GM19467 (cell line): ENCODE measurements around the gene TANC1.
A peak's percentile ranks its signal among the peaks of the same experiment; 100 is the strongest.

Experiments
- ATAC-seq: cut with Tn5 transposase; IDR thresholded peaks from one replicate; pipeline ENCODE4 v1.9.1; 2021; ENCODE audit warnings: mild to moderate bottlenecking, moderate library complexity; ENCODE audit not compliant: unreplicated experiment

Gene TANC1

DNA sequence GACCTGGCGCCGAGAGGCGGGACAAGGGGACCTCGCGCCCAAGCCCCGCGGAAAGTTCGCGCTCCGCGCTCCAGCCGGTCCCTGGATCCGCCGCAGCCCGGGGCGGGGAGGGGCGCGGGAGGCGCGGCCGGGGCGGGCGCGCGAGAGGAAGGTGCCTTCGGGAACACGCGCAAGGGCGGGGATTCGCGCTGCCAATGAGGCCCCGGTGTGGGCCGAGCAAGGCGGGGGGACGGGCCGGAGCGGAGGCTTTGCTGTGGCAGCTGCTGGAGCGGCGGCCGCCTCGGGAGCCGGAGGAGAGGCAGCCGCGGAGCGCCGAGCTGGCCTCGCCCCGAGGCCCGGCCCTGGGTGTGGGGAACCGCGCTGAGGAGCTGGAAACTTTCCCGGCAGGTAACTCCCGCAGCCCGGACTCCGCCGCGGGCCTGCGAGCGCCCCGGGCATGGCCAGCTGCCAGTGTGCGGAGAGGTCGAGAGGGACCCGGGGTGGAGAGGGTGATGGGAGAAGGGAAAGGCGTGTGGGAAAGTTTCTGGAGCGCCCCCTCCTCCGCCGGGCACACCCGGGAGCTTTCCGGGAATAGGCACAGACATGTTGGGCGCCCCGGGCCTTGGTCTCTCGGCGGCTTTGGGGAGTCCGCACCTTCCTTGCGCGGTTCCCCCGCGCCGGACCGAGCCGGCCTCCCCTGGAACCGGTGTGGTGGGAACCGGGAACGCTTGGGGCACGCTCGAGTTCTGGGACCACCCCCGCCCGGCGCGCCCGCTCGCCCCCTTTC lies at the start of gene TANC1:
Gene TANC1, plus strand, starts transcription at position 245 of the 766 bp plus-strand sequence. CDS start 97,271 bp downstream, outside the sequence.
- ATAC-seq = peak; percentile 94

DNA sequence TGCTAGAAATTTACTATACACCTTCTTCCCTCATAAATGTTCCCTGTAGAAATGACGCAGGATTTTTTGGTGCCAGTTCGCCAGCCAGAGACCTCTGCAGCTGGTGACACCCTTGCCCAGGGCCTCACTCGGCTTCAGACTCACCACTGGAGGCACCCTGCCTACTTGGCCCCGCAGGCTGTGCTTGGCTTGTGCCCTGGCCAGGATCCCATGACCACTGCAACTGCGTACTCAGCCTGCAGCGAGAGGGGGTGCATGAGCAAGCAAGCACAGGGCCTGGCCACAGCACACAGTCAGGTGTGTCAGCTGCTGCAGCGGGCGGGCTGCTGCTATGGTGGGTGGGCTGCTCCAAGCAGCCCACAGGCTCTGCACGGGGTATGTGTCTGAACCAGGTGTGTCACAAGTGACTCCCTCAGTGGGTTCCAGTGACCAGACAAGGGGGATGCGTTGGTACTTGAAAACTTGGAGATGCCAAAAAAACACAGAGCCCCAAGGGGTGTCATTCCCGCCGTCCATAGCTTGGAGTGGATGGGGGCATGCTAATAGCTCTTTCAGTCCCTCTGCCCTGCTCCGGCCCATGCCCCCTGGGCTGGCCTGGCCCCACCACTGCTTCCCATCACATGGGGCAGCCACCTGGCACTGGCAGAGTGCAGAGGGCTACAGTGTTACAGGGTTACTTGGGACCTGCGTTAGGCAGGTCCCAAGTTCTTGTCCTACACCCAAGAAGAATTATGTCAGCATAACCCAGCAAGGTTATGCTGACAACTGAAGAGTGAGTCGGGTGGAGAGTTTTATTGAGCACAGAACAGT lies 46.6 kb upstream of the TANC1 start:
- ATAC-seq = no peak

DNA sequence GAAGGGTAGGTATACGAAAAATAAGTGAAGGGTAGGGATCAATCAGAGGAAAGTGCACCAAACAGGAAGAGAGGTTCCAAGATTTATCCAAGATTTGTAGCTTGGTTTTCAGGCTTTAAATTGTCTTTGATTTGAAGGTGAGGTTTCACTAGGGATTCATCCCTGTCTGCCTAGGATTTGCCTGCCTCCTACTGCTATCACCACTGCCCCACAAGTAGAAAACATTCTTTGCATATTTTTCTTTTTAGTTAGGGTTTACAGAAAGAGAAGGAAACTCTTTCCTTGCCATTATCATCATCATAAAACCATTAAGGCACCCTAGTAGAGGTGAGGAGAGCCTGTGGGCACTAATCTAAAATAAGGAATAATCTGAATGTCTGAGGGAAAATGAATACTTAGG lies 45.8 kb upstream of the TANC1 start:
- no peak for ATAC-seq

DNA sequence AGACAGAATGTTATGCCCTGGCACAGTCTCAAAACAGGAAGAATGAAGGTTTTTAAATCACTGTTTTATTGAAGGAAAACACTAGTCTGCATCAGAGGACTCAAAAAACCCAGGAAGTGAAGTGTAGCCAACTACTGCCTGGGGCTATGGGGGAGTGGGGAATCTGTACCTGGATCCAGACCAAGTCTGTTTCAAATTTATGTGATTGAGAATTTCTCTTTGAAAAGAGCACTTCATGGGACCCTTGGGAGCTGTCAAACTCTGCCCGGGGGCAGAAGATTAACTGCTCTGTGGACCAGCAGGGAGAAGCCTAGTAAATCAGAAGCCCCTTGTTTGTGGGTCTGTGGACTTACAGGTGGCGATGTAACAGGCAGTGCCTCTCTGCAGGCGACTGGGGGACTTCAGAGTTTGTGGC lies 45.3 kb upstream of the TANC1 start:
- ATAC-seq = no peak

DNA sequence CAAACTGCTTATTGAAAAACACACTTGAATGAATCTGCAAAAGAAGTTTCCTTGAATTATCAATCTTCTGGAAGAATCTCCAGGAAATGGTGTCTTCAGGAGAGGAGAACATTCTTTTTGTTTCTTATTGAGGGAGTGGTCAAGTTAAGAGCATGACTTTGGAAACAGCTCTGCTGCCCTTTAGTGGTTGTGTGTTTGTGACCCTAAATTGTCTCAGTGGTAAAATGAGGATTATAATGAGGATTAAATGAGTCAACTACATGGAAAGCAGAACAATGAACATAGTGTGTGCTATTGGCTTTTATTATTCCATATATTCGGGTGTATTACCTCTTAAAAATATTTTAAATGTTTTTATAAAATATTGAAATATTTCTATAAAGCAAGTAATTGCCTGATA lies 44.8 kb upstream of the TANC1 start:
- no peak for ATAC-seq

DNA sequence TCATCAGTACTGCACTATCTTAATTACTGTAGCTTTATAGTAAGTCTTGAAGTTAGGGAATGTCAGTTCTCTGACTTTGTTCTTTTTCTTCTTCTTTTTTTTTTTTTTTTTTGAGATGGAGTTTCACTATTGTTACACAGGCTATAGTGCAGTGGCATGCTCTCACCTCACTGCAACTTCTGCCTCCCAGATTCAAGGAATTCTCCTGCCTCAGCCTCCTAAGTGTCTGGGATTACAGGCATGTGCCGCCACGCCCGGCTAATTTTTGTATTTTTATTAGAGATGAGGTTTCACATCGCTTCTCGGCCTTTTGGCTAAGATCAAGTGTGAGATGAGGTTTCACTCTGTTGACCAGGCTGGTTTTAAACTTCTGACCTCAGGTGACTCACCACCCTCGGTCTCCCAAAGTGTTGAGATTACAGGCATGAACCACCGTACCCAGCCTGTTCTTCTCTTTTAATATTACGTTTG lies 41.9 kb upstream of the TANC1 start:
- no peak for ATAC-seq

DNA sequence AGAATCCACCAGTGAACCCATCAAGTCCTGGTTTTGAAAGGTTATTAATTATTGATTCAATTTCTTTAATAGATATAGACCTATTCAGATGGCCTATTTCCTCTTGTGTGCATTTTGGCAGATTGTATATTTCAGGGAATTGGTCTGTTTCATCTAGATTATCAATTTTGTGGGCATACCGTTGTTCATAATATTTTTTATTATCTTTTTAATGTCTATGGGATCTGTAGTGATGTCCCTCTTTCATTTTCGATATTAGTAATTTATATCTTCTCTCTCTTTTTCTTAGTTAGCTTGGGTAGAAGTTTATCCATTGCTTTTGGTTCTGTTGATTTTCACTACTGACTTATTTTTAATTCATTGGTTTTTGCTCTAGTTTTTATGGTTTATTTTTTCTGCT lies 39.9 kb upstream of the TANC1 start:
- ATAC-seq = no peak

DNA sequence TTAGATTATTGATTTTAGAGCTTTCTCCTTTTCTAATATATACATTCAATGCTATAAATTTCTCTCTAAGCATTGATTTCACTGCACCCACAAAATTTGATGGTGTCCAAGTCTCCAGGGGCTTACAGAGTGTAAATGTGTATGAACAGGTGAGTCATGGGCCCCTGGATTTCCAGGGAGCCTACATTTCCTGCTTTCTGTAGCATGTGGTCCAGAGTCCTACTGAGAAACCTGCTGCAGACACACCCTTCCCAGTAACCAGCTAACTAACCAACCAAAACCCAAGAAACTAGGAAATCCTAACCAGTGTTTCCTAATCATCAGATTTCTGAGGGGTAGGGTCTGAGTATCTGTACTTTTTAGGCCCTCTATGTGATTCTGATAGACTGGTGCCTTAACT lies 39.5 kb upstream of the TANC1 start:
- no peak for ATAC-seq

DNA sequence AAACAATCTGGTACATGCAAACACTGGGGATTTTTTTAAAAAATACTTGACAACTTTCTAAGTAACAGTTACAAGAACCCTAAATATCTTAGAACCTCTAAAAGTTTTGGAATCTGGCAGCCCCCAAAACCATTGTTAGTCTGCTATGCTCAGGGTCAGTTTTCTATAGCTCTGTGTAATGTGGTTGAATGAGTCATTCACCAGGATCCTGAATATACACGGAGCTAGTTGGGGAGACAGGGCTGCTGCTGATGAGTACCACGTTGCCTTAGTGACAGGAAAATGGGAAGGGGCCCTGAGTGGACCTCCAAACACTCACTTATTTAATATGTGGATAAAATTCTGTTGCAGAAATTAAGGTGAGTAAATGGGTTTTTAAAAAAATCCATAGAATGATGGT lies 36.9 kb upstream of the TANC1 start:
- ATAC-seq = no peak

DNA sequence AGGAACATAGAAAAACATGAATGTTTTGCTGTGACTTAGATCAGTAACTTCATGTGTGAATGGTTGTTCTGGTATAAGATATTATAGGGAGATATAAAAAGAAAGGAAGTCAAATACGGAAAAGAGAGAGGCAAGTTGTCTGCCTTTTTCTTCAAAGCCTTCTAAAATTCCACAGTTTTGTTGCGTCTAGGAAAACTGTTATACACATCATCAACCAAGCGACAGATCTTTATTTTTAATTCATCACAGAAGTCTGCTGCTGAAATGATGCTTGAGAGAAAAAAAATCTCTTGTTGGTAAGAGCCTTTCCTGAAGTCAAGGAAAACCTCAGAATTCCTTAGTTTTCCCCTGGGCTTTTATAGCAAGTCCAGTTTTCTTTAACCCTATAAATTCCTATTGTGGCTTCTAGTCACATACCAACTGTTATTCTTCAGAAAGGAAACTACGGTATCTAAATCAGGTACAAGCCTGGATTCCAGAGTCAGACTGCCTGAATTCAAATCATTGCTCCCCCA lies 36.3 kb upstream of the TANC1 start:
- no peak for ATAC-seq

DNA sequence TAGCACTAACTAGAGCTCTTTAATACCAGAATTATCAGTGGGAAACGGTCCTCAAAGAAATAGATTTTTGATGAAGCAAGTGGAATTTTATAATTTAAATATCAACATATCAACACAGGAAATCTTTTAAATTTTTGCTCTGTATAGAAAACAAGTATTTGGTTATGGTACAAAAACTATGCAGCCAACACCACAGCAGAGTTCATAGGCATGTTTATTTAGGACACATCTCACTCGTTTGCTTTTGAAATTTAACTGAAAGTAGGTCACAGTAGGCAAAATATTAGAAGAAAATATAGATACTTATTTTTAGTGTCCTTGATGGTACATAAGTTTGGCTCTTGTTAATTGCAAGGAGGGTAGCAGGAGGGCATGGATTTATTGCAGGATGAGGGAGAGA lies 34.3 kb upstream of the TANC1 start:
- no peak for ATAC-seq

DNA sequence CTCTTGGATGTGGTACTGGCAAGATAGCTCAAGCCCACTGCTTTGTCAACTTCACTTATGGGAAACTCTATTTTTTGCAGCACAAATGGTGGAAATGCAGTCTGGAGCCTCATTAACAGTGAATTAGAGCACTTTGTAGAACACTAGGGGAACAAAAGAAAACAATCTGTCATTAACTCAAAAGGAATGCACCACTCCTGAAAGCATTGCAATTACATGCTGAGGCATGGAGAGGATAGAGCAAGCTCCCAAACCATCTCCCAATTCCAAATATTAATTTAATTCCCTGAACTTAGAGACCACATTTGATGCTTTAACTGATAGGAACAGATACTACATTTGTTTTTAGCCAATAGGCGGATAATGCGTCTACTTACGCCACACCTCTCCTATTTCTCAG lies 32.8 kb upstream of the TANC1 start:
- no peak for ATAC-seq

DNA sequence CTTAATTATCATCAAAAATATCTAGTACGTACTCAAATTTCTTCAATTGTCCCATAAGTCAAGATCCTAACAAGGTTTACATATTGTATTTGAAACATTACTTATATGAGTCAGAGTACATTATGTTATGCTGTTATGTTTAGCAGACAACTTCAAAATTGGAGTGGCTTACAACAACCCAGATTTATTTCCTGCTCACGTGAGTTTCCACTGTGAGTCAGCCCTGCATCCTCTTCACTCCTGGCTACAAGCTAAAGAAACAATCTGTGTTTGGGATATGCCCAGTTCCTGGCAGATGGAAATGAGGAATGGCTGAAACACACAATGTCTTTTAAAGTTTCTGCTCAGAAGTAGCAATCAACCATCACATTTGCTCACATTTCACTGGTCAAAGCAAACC lies 31.5 kb upstream of the TANC1 start:
- no peak for ATAC-seq

DNA sequence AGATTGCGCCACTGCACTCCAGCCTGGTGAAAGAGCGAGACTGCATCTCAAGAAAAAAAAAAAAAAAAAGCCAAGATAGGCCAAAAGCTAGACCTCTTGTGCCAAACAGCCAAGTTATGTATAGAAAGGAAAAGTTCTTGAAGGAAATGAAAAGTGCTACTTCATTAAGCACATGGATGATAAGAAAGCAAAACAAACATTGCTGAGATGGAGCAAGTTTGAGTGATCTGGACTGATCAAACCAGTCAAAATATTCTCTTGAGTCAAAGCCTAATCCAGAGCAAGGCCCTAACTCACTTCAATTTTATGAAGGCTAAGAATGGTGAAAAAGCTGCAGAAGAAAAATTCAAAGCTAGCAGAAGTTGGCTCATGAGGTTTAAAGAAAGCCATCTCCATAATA lies 28.1 kb upstream of the TANC1 start:
- no peak for ATAC-seq

DNA sequence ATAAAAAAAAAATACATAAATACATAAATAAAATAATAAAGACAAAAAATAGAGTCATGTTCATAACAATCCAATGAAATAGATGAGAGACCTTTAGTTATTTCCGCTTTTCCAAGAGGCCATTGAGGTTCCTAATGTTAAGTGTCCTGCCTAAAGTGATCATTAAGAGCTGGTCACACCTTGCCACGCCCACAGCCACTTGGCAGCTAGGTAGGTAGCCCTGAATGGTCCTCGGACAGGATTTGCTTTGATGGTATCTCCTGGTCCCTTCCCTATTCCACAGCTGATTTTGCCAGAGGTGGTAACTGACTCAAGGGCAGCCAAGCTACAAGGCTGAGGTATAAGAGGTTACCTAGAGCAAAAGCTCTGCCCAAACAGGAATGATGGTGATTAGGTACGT lies 24.5 kb upstream of the TANC1 start:
- no peak for ATAC-seq

DNA sequence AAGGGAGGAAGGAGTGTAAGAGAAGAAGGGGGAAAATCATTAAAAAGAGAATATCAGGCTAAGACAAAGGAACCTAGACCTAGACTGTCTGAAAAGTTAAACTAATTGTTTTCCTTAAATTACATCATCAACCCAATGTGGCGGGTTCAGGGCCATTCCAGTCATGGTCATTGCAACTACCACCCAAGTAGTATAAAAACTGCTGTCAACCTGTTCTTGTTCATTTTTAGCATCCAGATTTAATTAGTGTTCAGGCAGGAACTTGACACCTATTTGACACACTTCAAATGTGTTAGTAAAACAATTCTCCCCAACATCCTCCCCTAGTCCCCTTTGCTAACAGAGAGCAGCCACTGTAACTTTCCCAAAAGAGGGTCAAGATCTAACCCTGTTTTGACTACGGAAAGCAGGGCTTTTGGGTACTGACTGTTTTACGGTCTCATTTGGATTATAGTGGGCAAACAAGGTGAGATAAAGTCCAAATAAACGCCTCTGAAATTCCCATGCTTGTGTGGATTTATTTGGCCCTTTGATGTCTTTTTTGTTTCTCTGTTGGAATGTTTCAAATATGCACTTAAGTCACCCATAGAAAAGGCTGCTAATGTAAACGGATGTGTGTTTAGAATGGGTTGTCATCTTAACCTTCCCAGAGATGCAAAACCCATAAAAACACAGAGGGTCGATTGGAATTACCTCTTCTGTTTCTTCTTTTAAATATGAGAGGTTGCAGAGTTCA lies 19.3 kb upstream of the TANC1 start:
- ATAC-seq = no peak

DNA sequence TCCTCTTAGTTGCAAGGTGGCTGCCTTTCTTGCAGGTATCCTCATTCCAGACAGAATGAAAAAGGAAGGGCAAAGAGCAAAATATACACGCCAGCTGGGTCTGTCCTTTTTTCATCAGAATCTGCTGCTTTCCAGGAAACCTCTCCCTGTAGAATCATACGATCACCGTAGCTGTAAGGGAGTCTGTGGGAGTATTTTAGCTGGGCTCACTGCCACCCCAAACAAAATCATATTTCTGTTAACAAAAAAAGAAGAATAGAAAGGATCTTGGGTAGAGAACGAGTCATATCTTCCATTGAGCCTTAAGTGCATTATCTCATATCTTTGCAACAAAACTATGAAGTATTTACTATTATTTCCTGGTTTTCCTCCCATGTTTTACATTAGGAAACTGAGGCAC lies 15.0 kb upstream of the TANC1 start:
- ATAC-seq = no peak

DNA sequence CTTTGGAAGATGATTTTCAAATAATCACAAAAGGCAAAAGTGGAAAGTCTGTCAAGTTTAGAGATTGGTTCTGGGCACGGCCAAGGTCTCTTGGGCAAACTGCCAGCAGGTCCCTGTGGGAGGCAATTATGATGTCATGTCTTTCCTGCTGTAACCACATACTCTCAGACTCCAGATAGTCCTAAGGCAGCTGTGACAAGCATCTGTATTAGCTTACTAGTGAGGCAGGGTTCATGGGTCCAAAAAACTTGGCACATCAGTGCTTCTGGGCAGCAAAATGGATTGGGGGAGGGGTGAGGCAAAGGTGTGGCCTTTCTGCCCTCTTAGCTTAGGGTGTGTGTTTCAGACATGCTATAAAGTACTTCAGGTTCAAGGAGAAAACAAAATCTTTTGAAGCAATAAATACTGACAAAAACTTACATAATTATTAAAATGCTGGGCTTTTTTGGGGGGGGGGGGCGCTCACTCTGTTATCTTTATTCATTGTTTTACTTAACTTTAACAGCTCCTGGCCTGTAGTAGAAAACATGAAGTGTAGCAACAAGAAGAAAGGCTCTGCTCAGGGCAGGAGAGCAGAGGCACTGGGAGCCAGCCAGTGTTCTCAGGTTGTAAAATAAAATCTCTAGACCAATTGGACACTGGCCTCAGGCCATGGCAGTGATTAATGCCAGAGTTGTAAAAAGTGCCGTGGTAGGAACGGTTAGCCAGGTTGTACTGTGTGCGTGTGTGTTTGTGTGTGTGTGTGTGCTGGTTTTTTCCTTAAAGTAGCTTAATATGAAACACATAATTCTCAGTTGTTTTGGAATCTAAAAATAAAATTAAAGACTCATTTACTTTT lies 14.3 kb upstream of the TANC1 start:
- ATAC-seq = peak; percentile 69

DNA sequence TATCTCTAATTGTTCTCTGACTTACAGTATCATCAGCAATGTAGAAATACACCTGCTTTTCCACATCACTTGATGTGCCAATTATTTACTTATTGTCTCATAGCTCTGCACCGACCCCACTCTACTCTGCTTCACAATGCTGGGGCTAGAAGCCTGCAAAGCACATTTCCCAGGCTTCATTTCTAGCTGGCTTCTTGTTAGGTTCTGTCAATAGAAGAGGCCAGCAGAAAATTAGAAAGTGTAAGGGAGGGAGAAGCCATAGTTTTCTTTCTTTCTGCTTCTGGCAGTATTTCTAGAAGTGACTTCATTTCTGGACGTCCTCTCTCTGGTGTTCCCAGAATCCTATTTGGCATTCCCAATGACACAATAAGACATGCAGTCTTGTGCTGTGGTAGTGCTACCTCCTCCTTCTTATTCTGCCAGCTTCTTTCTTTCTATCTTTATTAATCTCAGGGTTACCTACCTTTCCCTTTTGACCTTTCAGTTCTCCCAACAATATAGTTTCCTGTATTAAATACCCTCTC lies 12.5 kb upstream of the TANC1 start:
- no peak for ATAC-seq

DNA sequence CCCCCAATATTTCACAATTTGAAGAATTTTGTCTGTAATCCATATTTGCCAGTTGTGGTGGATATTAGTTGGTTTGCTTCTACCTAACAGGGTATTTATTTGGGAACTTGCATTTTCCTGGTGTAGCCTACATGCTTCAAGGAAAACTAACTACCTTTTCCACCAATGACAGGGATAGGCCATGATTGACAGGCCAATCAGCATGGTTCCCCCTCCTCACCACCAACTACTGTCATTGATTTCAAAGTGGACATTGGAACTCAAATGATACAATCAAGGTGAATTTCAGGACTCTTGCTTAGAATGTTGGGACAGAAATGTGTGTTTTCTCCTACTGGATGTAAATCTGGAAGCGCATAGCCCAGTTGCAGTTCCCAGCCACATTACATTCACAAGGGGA lies 10.1 kb upstream of the TANC1 start:
- no peak for ATAC-seq
